Measurements from ENCODE around the gene RWDD1. TPM values are rescaled to one million over a fixed set of nuclear protein-coding genes. Genes with fewer than 3 reads are reported as not detected.
A peak's percentile ranks its signal among the peaks of the same experiment; 100 is the strongest.

Gene RWDD1, protein sequence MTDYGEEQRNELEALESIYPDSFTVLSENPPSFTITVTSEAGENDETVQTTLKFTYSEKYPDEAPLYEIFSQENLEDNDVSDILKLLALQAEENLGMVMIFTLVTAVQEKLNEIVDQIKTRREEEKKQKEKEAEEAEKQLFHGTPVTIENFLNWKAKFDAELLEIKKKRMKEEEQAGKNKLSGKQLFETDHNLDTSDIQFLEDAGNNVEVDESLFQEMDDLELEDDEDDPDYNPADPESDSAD
- 25.2 and 39.7 TPM in 2 replicates for total RNA-seq

DNA sequence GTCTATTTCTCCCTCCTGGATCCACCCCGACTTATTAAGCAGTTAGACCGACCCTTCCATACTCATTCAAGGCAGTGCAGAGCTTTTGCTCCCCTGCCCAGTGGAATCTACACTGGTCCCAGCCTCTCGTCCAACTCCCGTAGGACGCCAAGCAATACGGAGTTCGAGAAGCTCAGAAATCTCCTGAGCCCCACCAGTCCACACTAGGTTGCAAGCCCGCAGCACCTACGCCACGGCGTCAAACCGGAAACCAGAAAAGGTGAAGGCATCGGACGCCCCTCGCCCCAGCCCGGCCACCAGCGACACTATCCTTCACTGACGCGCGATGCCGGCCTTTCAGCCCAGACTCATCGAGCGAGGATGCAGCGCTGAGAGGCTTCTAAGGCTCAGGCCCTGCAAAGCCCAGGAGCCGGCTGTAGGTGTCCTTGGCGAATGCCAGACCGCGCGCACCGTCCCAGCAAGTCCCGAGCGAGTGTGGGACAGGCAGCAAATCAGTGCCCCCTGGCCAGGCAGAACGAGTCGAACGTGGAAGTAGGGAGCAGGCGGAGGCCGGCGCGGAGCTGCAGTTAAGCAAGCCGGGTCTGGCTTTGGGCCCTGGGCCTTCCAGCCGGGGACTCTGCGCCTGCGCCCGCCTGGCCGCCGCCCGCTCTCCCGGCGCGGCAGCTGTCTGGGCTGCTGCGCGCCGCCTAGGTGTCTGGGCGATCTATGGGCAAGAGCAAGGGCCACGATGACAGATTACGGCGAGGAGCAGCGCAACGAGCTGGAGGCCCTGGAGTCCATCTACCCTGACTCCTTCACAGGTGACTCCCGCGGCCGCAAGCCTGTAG, at the start of gene RWDD1:
TSS of gene RWDD1 (plus strand) at position 649 of the 827 bp plus-strand sequence. CDS start at position 728, 79 bp downstream.
- H3K4me3 ChIP-seq (ENCODE audit: low read depth, low read length): peak within 1 kb of the TSS; percentile 80
- TF ChIP-seq, protein P1, sequence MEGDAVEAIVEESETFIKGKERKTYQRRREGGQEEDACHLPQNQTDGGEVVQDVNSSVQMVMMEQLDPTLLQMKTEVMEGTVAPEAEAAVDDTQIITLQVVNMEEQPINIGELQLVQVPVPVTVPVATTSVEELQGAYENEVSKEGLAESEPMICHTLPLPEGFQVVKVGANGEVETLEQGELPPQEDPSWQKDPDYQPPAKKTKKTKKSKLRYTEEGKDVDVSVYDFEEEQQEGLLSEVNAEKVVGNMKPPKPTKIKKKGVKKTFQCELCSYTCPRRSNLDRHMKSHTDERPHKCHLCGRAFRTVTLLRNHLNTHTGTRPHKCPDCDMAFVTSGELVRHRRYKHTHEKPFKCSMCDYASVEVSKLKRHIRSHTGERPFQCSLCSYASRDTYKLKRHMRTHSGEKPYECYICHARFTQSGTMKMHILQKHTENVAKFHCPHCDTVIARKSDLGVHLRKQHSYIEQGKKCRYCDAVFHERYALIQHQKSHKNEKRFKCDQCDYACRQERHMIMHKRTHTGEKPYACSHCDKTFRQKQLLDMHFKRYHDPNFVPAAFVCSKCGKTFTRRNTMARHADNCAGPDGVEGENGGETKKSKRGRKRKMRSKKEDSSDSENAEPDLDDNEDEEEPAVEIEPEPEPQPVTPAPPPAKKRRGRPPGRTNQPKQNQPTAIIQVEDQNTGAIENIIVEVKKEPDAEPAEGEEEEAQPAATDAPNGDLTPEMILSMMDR (conservative IDR thresholded peaks at IDR 0.05; ENCODE audit: low read depth, low read length): no peak
- DNase-seq (ENCODE audit: low read depth): peak; percentile 90

DNA sequence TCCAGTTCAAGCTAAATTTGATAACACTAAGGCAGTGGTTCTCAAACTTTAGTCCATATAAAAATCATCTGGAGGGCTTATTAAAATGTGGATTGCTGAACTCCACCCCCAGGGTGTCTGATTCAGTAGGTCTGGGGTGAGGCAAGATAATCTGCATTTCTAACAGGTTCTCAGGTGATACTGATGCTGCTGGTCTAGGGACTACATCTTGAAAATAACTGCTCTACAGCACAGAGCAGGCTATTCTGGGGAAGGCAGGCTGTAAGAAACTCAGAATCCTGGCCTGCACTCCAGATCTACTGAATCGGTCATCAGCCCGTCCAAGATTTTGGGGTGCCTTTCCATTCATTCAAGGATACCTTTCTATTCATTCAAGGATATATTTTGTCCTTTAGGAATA, 48.4 kb upstream of the RWDD1 start:
- TF ChIP-seq, protein P1 (conservative IDR thresholded peaks at IDR 0.05; ENCODE audit: low read depth, low read length): no peak
- no peak overlapping the region for H3K4me3 ChIP-seq (ENCODE audit: low read depth, low read length)
- DNase-seq (ENCODE audit: low read depth): no peak

DNA sequence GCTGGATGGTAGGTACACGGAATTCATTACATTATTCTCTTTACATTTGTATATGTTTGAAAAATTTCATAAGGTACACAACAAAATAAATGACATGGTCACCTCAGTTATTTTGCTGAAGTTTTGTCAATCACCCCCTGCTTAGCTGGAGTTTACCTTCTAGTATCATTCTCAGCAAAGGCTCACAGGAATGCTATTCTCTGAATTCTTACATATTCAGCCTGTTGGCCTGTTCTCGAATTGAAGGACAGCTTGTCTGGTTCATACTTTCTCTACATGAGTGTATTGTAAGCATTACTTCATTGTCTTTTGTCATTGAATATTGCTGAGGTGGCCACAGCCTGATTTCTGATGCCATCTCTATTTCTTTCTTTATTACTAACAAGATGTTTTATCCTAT, 47.1 kb upstream of the RWDD1 start:
- no peak for DNase-seq (ENCODE audit: low read depth)
- TF ChIP-seq, protein P1 (conservative IDR thresholded peaks at IDR 0.05; ENCODE audit: low read depth, low read length): no peak
- H3K4me3 ChIP-seq (ENCODE audit: low read depth, low read length): no peak overlapping the region

DNA sequence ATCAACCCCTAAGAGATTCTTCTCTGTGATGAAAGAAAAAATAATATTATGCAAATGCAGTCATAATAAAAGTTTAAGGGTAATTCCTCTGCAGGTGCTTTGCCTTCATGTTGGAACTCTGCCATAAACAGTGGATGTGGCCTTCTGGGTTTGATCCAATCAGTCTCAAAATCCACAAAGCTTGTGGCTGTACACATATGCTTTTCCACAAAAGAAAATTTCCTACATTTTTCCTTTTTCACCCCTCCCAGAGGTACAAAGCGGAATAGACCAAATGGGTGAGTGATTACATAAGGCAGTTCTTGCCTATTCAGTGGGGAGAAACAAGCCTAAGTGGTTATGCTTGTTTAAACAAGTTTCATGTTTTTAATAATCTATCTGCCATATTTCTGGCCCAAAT, 43.2 kb upstream of the RWDD1 start:
- no peak for DNase-seq (ENCODE audit: low read depth)
- H3K4me3 ChIP-seq (ENCODE audit: low read depth, low read length): no peak overlapping the region
- TF ChIP-seq, protein P1 (conservative IDR thresholded peaks at IDR 0.05; ENCODE audit: low read depth, low read length): no peak

DNA sequence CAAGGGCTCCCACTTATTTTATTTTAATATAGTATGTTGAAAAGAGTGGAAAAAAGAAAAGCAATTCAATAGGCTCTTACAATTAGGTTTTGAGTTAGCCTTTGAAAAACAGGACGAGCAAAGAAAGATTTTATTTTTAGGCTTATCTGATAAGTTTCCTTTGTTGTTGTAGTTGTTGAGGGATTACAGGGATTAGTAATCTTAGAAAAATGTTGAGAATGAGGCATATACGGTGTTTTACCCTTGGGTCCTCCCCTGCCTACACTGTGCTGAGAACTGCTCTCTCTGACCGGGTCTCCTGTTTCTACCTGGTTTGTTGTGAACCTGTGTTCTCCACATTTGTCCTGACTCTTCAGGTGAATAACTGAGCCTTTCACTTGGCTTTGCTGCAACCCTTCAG, 42.5 kb upstream of the RWDD1 start:
- TF ChIP-seq, protein P1 (conservative IDR thresholded peaks at IDR 0.05; ENCODE audit: low read depth, low read length): no peak
- DNase-seq (ENCODE audit: low read depth): no peak
- H3K4me3 ChIP-seq (ENCODE audit: low read depth, low read length): no peak overlapping the region

DNA sequence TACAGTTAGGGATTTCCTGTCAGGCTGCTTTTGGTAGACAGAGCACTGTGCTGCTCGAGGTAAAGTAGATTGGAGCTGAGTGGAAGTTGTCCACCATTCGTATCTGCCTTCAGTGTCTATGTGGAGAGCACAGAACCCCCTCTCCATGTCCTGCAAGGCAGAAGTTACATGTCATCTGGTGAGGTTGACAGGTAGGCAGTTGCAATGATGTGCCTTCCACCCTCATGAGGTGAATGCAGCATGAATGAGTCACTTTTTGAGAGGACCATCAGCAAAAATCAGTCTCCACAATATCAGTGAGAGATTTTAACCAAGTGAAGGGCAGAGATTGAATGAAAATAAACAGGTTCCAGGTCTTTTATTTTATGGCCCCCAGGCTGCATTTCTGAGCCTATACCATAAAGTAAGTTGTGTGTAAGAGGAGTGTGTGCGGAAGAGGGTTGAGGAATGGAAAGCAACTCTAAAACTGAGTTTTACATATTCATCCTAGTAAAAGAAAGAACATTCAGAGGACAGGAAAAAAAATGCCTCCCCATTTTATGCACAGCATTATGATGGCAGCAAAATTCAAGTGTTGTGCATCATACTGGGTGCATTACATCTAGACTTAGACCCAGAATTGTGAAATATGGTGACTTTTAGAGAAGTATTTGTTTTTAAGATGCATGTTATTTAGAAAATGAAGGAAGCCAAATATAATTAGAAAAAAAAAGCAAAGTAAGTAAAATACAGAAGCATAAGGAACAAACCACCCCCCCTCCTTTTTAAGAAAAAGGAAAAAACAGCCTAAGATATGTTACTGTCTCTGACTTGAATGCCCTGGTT, 41.6 kb upstream of the RWDD1 start:
- DNase-seq (ENCODE audit: low read depth): no peak

More for the DNA sequence above, 41.6 kb upstream of the RWDD1 start:
- H3K4me3 ChIP-seq (ENCODE audit: low read depth, low read length): no peak overlapping the region
- TF ChIP-seq, protein P1 (conservative IDR thresholded peaks at IDR 0.05; ENCODE audit: low read depth, low read length): no peak
